ENCODE results near the gene MEPE.

MEPE gene

GRCh38 chr4:87803421-87803820 is 29.3 kb upstream of the MEPE start:
- no peak for ATAC-seq
- no peak for TF ChIP-seq ZNF70 (CRISPR knock-in tag; IDR thresholded peaks at IDR 0.05)
- TF ChIP-seq TOX (CRISPR knock-in tag; IDR thresholded peaks at IDR 0.05; ENCODE audit: borderline replicate concordance): no peak

- ATAC-seq: no peak
- TF ChIP-seq ZFP30 (CRISPR knock-in tag; IDR thresholded peaks at IDR 0.05): no peak
- no peak for TF ChIP-seq CREB5 (CRISPR knock-in tag; IDR thresholded peaks at IDR 0.05; ENCODE audit: low read depth)
- no peak for TF ChIP-seq OSR1 (CRISPR knock-in tag; IDR thresholded peaks at IDR 0.05)
- no peak for TF ChIP-seq CSRNP3 (CRISPR knock-in tag; IDR thresholded peaks at IDR 0.05)
- no peak for TF ChIP-seq ESRRG (CRISPR knock-in tag; IDR thresholded peaks at IDR 0.05)
- no peak for TF ChIP-seq ZFP3 (CRISPR knock-in tag; IDR thresholded peaks at IDR 0.05)
- TF ChIP-seq GLIS3 (CRISPR knock-in tag; IDR thresholded peaks at IDR 0.05): no peak
- TF ChIP-seq BACH2 (CRISPR knock-in tag; IDR thresholded peaks at IDR 0.05; ENCODE audit: borderline replicate concordance): no peak
- no peak for TF ChIP-seq CSDC2 (CRISPR knock-in tag; IDR thresholded peaks at IDR 0.05)
- no peak for TF ChIP-seq PATZ1 (CRISPR knock-in tag; IDR thresholded peaks at IDR 0.05; ENCODE audit: borderline replicate concordance)
- no peak for TF ChIP-seq RARB (CRISPR knock-in tag; IDR thresholded peaks at IDR 0.05)
- no peak for TF ChIP-seq ZNF70 (CRISPR knock-in tag; IDR thresholded peaks at IDR 0.05)
- TF ChIP-seq TSHZ2 (CRISPR knock-in tag; IDR thresholded peaks at IDR 0.05): no peak
- TF ChIP-seq ZNF8 (CRISPR knock-in tag; IDR thresholded peaks at IDR 0.05): no peak
- TF ChIP-seq SNAI2 (CRISPR knock-in tag; IDR thresholded peaks at IDR 0.05): no peak
- no peak for TF ChIP-seq ZNF565 (CRISPR knock-in tag; conservative IDR thresholded peaks at IDR 0.05; ENCODE audit: low read depth)
- no peak for TF ChIP-seq POU6F1 (CRISPR knock-in tag; IDR thresholded peaks at IDR 0.05; ENCODE audit: borderline replicate concordance, low read depth)
- no peak for TF ChIP-seq PPARA (CRISPR knock-in tag; IDR thresholded peaks at IDR 0.05; ENCODE audit: borderline replicate concordance)
- TF ChIP-seq ISL1 (CRISPR knock-in tag; IDR thresholded peaks at IDR 0.05): no peak
- no peak for TF ChIP-seq ZC3H10 (CRISPR knock-in tag; IDR thresholded peaks at IDR 0.05)
Measured at GRCh38 chr4:87804871-87805270, 27.9 kb upstream of the MEPE start.

- no peak for ATAC-seq
- TF ChIP-seq ZFP3 (CRISPR knock-in tag; IDR thresholded peaks at IDR 0.05): no peak
- no peak for TF ChIP-seq CSRNP3 (CRISPR knock-in tag; IDR thresholded peaks at IDR 0.05)
- TF ChIP-seq ZNF8 (CRISPR knock-in tag; IDR thresholded peaks at IDR 0.05): no peak
- no peak for TF ChIP-seq SNAI2 (CRISPR knock-in tag; IDR thresholded peaks at IDR 0.05)
- no peak for TF ChIP-seq CSDC2 (CRISPR knock-in tag; IDR thresholded peaks at IDR 0.05)
- TF ChIP-seq GLIS3 (CRISPR knock-in tag; IDR thresholded peaks at IDR 0.05): no peak
- no peak for TF ChIP-seq ZC3H10 (CRISPR knock-in tag; IDR thresholded peaks at IDR 0.05)
- TF ChIP-seq POU6F1 (CRISPR knock-in tag; IDR thresholded peaks at IDR 0.05; ENCODE audit: borderline replicate concordance, low read depth): no peak
- TF ChIP-seq TCF4 (CRISPR knock-in tag; IDR thresholded peaks at IDR 0.05; ENCODE audit: borderline replicate concordance): no peak
- TF ChIP-seq CREB5 (CRISPR knock-in tag; IDR thresholded peaks at IDR 0.05; ENCODE audit: low read depth): no peak
- TF ChIP-seq BACH2 (CRISPR knock-in tag; IDR thresholded peaks at IDR 0.05; ENCODE audit: borderline replicate concordance): no peak
- no peak for TF ChIP-seq ZFP30 (CRISPR knock-in tag; IDR thresholded peaks at IDR 0.05)
Measured at GRCh38 chr4:87805971-87806370, 26.8 kb upstream of the MEPE start.
